Uterus (tissue), 2 donors: ENCODE results near the gene PMEPA1.

Source experiments
- CTCF ChIP-seq, 4 experiments: fragments of 200-600 bp in 2 of 4; fragments of 450-650 bp in 2 of 4; sonication (generic) in 2 of 4; IDR thresholded peaks; one replicate each; pipeline ENCODE4 v1.5.1; 2016 to 2019; ENCODE audit warnings: antibody characterized with exemption in 4 of 4, mild to moderate bottlenecking in 2 of 4, moderate library complexity in 1 of 4
- POLR2A ChIP-seq, 2 donors: fragments of 450-650 bp; IDR thresholded peaks; one replicate each; pipeline ENCODE4 v1.6.1; 2016; ENCODE audit warnings: antibody characterized with exemption in 2 of 2, mild to moderate bottlenecking in 1 of 2, moderate library complexity in 1 of 2

GRCh38 chr20:57657535-57658446, 52.0 kb downstream of the PMEPA1 start:
- TF ChIP-seq CTCF (IDR thresholded peaks at IDR 0.05) (no peak), POLR2A (IDR thresholded peaks at IDR 0.05) (no peak)
